ENCODE measurements around the gene CAPNS2. TPM values are rescaled to one million over a fixed set of nuclear protein-coding genes. Genes with fewer than 3 reads are reported as not detected.

CAPNS2 gene
- total RNA-seq, 2 donors from 2014 or later, result 0.41 TPM; not detected in 1

GRCh38 chr16:55540221-55540620 is 26.3 kb upstream of the CAPNS2 start:
- TF ChIP-seq CTCF (IDR thresholded peaks at IDR 0.05), result no peak
- no peaks in the 10 kb centered on the region for H3K9me3 ChIP-seq
- ATAC-seq (ENCODE audit: insufficient number of reproducible peaks, low FRiP score, low read depth), result no peak
- H3K4me1 ChIP-seq (ENCODE audit: control insufficient read depth in 1 of 2, low read depth in 2 of 2), result peaks cover 6 to 9% of the 10 kb centered on the region in 2 donors
- H3K36me3 ChIP-seq, result no peaks in the 10 kb centered on the region
- no peak overlapping the region for H3K4me3 ChIP-seq
- no peak for DNase-seq (ENCODE audit: low spot score)
- no peaks in the 10 kb centered on the region for H3K27me3 ChIP-seq (replicated peaks; ENCODE audit: insufficient read depth)
- H3K27ac ChIP-seq, result no peak overlapping the region

GRCh38 chr16:55542459-55543082 is 23.9 kb upstream of the CAPNS2 start:
- Histone ChIP-seq H3K4me3 (no peak overlapping the region), H3K27me3 (replicated peaks; ENCODE audit: insufficient read depth) (no peaks in the 10 kb centered on the region), H3K4me1 (ENCODE audit: control insufficient read depth in 1 of 2, low read depth in 2 of 2) (no peaks in the 10 kb centered on the region), H3K27ac (no peak overlapping the region), H3K9me3 (no peaks in the 10 kb centered on the region), H3K36me3 (no peaks in the 10 kb centered on the region)
- TF ChIP-seq CTCF (IDR thresholded peaks at IDR 0.05), result no peak
- DNase-seq (ENCODE audit: low spot score) (no peak), ATAC-seq (ENCODE audit: insufficient number of reproducible peaks, low FRiP score, low read depth) (no peak)

- Histone ChIP-seq H3K9me3 (no peaks in the 10 kb centered on the region), H3K36me3 (no peaks in the 10 kb centered on the region), H3K27ac (no peak overlapping the region), H3K4me1 (ENCODE audit: control insufficient read depth in 1 of 2, low read depth in 2 of 2) (no peaks in the 10 kb centered on the region), H3K27me3 (replicated peaks; ENCODE audit: insufficient read depth) (no peaks in the 10 kb centered on the region), H3K4me3 (no peak overlapping the region)
- peak; percentile 49 for TF ChIP-seq CTCF (IDR thresholded peaks at IDR 0.05)
- no peak for ATAC-seq (ENCODE audit: insufficient number of reproducible peaks, low FRiP score, low read depth)
- no peak for DNase-seq (ENCODE audit: low spot score)
These were observed 23.0 kb upstream of the CAPNS2 start for GRCh38 chr16:55543472-55543871.

- DNase-seq (ENCODE audit: low spot score), result no peak
- Histone ChIP-seq H3K27ac (no peak overlapping the region), H3K27me3 (replicated peaks; ENCODE audit: insufficient read depth) (no peaks in the 10 kb centered on the region), H3K4me1 (ENCODE audit: control insufficient read depth in 1 of 2, low read depth in 2 of 2) (peaks cover 0 to 8% of the 10 kb centered on the region in 2 donors), H3K9me3 (no peaks in the 10 kb centered on the region), H3K4me3 (no peak overlapping the region), H3K36me3 (no peaks in the 10 kb centered on the region)
- no peak for TF ChIP-seq CTCF (IDR thresholded peaks at IDR 0.05)
- ATAC-seq (ENCODE audit: insufficient number of reproducible peaks, low FRiP score, low read depth), result no peak
These were observed 13.9 kb upstream of the CAPNS2 start for GRCh38 chr16:55552621-55553020.

- no peak overlapping the region for H3K4me3 ChIP-seq
- no peaks in the 10 kb centered on the region for H3K36me3 ChIP-seq
- no peak for TF ChIP-seq CTCF (IDR thresholded peaks at IDR 0.05)
- no peak overlapping the region for H3K27ac ChIP-seq
- no peaks in the 10 kb centered on the region for H3K9me3 ChIP-seq
- no peak for DNase-seq (ENCODE audit: low spot score)
- H3K27me3 ChIP-seq (replicated peaks; ENCODE audit: insufficient read depth), result no peaks in the 10 kb centered on the region
- ATAC-seq (ENCODE audit: insufficient number of reproducible peaks, low FRiP score, low read depth), result no peak
- peaks cover 6 to 34% of the 10 kb centered on the region in 2 donors for H3K4me1 ChIP-seq (ENCODE audit: control insufficient read depth in 1 of 2, low read depth in 2 of 2)
These were observed 11.0 kb upstream of the CAPNS2 start for GRCh38 chr16:55555436-55555835.
